Activated T-helper 17 cell treated with anti-CD3 and anti-CD28 coated beads, Interleukin-2, amount 50 U/mL, for 72 hours (primary cell): ENCODE data around the gene GLA. TPM values are rescaled to one million over a fixed set of nuclear protein-coding genes. Genes with fewer than 3 reads are reported as not detected.
A peak's percentile ranks its signal among the peaks of the same experiment; 100 is the strongest.

Source experiments
- ATAC-seq: fragments of 150-1000 bp; cut with Tn5 transposase; replicated peaks from 2 replicates; pipeline ENCODE4 v1.10.0; 2021; ENCODE audit warnings: mild to moderate bottlenecking, moderate library complexity
- H3K27ac Mint-ChIP-seq: one replicate; pipeline ENCODE4 v1.8.0; 2022; ENCODE audit warnings: mixed read lengths
- H3K27me3 Mint-ChIP-seq: one replicate; pipeline ENCODE4 v1.8.0; 2022; ENCODE audit warnings: mixed read lengths
- H3K36me3 Mint-ChIP-seq: one replicate; pipeline ENCODE4 v1.8.0; 2022; ENCODE audit warnings: low read depth, mild to moderate bottlenecking, mixed read lengths
- H3K4me1 Mint-ChIP-seq: one replicate; pipeline ENCODE4 v1.8.0; 2022; ENCODE audit warnings: mixed read lengths
- H3K4me3 Mint-ChIP-seq: one replicate; pipeline ENCODE4 v1.8.0; 2022; ENCODE audit warnings: mild to moderate bottlenecking, mixed read lengths
- H3K9me3 Mint-ChIP-seq: one replicate; pipeline ENCODE4 v1.8.0; 2022; ENCODE audit warnings: mixed read lengths
- total RNA-seq, 2 donors: library from RNA; stranded (reverse); gene quantifications; one replicate each; pipeline ENCODE4 v1.2.3, GENCODE V29; 2022

Gene GLA
- total RNA-seq, 2 donors from 2014 or later = 64.9 to 67.2 TPM

DNA sequence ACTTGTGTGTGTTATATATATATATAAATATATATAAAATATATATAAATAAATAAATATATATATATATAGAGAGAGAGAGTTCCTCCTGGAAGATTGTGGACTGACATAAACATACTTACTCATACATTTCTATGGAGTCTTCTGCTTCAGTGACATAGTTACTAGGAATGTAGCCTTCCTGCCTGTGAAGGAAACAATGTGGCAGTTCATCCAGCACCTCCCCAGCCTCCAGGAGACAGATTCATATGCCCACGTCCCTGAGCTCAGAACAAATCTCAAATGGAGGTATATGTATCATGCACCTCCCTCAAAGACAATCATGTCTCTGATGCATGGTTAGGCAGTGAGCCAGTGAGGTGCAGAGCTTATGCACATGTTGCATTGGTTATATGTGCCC lies 47.8 kb downstream of the GLA start:
- H3K27ac Mint-ChIP-seq = no peak overlapping the region
- no peak for ATAC-seq
- no peak overlapping the region for H3K4me3 Mint-ChIP-seq
- no peaks in the 10 kb centered on the region for H3K4me1 Mint-ChIP-seq
- no peaks in the 10 kb centered on the region for H3K9me3 Mint-ChIP-seq
- H3K27me3 Mint-ChIP-seq = no peaks in the 10 kb centered on the region
- no peaks in the 10 kb centered on the region for H3K36me3 Mint-ChIP-seq

DNA sequence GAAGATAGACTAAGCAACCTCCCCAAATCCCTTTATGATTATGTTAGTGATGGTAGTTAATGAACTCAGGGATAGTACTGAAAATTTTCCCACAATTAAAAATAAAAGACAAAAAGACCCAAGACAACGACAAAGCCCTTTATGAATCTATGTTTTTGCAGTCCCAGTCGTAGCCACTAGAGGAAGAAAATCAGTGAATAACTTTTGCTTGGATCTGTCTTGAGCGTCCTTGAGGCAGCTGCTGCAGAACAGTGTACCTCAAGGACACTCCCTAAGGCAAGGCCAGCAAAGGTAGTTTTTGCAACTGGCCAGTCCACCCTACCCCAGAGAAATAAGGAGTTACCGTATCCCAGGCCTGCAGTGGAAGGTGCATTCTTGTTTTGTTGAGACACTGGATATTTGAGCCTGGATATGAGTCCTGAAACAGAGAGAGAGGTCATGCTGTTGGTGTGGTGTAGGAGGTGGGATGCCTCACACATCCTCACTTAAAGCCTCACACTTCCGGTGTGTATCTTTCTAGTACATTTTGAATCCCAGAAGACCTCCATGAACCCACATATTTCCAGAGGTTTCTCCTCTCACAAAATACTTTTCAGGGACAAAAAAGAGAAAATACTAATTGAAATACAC lies 50.4 kb downstream of the GLA start:
- Mint-ChIP-seq H3K36me3 (no peaks in the 10 kb centered on the region), H3K4me1 (no peaks in the 10 kb centered on the region), H3K4me3 (no peak overlapping the region), H3K27ac (no peak overlapping the region), H3K27me3 (no peaks in the 10 kb centered on the region), H3K9me3 (no peaks in the 10 kb centered on the region)
- ATAC-seq = no peak

DNA sequence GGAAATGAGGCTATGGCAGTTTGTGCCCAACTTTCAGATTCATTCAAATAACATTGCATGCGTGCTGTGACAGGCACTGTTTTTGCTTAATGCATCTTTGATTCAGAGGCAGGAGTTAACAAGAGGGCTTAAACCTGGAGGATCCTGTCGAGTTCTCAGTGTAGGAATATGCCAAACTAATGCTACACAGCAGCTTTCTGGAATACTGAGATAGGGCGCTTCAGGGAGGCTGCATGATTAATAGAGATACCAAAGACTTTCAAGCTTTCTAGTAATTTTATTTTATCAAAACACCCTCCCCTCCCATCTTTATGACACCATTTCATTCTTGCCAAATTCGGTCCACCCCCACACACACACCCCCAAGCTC lies 58.5 kb downstream of the GLA start:
- no peak for ATAC-seq
- Mint-ChIP-seq H3K36me3 (peaks cover 32% of the 10 kb centered on the region), H3K27me3 (no peaks in the 10 kb centered on the region), H3K27ac (peak overlapping the region; percentile 87), H3K4me1 (no peaks in the 10 kb centered on the region), H3K4me3 (peak overlapping the region; percentile 87), H3K9me3 (no peaks in the 10 kb centered on the region)

DNA sequence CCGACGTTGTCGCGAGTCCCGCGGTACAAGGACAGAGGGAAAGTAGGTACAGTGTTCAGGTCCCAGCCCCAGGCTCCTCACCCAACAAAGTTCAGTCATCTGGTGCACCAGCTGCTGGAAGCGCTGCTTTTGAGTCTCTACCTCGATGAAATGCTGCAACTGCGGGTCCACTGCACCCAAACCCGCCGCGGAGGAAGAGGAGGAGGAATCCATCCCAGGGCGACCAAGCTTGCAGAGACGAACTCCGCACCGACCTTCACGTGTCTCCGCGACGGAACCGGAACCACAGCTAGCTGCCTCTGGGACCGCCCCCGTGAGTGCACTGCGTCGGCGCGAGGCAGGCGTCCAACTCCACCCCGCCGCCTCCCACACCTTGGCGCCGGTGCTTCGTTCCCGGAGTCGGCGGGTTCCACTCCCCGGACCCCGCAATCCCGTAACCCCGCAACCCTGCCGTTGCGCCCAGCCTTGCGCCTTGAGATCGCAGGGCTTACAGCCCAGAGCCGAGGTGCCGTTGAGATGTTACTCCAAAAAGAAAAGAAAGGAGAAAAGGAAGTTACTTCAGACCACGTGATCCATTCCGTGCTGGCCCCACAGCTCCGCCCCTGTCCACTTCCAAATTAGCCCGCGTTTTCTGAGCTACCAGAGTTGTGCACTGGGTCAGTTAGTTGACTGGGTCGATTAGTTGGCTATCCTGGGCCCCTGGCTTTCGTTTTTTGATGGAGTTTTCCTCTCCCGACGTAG lies 59.1 kb downstream of the GLA start, which contains the start of gene TIMM8A:
TSS of gene TIMM8A (minus strand) at position 291 of the 741 bp plus-strand sequence. CDS start at position 213, 78 bp downstream.
- Mint-ChIP-seq H3K4me3 (peak within 1 kb of the TSS; percentile 87), H3K27ac (peak within 1 kb of the TSS; percentile 87), H3K9me3 (no peaks in the 10 kb centered on the region), H3K4me1 (no peaks in the 10 kb centered on the region), H3K36me3 (peaks cover 38% of the 10 kb centered on the region), H3K27me3 (no peaks in the 10 kb centered on the region)
- ATAC-seq = peak; percentile 99

DNA sequence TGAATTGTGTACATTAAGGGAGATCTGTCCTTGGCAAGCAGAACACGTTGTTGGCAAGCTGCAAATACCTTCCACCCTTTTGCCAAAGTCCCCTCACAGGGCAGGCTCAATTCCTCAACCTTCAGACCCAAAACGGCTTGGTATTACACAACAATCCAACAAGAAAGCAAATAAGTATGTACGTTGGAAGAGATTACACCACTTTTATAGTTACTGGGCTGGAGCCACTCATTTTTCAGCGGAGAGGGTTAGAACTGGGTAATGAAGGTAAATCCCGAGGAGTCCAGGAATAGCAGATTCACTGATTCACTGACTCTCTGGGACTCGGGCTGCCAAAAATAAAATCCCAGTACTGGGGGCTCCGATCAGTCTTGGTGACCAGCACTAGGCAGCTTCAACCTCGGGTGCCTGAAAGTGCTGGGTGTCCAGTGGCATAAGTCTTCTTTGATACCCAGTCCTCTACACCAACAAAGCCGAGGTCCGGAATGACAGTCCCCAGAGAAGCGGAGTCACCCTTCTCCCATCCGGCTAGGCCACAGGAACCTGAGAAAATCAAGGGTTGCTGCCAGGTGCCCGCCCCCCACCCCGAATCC lies 59.8 kb downstream of the GLA start:
- Mint-ChIP-seq H3K4me1 (no peaks in the 10 kb centered on the region), H3K36me3 (peaks cover 41% of the 10 kb centered on the region), H3K27me3 (no peaks in the 10 kb centered on the region), H3K27ac (peak overlapping the region; percentile 87), H3K4me3 (peak overlapping the region; percentile 87), H3K9me3 (no peaks in the 10 kb centered on the region)
- ATAC-seq = no peak

Other genes with a start within 250 kb of the GLA start
- gene DRP2, start 188.1 kb downstream of the GLA start, total RNA-seq = 1 to 10 TPM in 1 of 2 donors, under 1 TPM in 1; 0.90 to 1.6 TPM
- gene TAF7L, start 116.6 kb downstream of the GLA start, total RNA-seq = under 1 TPM in 1 of 2 donors, not detected in 1; 0.11 TPM
- 10 to 100 TPM; 15.4 to 27.8 TPM for gene TIMM8A, start 59.2 kb downstream of the GLA start, total RNA-seq
- gene BTK, start 21.7 kb downstream of the GLA start, total RNA-seq = 1 to 10 TPM in 1 of 2 donors, under 1 TPM in 1; 0.48 to 1.7 TPM
- 100 to 1,000 TPM; 197 to 307 TPM for gene RPL36A, start 16.9 kb downstream of the GLA start, total RNA-seq
- gene HNRNPH2, start 297 bp upstream of the GLA start, total RNA-seq = 10 to 100 TPM; 25.1 to 39.1 TPM
- 10 to 100 TPM in 1 of 2 donors, 1 to 10 TPM in 1; 4.9 to 11.3 TPM for gene ARMCX4, start 77.5 kb upstream of the GLA start, total RNA-seq
- under 1 TPM; 0.64 to 0.95 TPM for gene ARMCX1, start 142.6 kb upstream of the GLA start, total RNA-seq
- 10 to 100 TPM; 38.4 to 40.5 TPM for gene ARMCX6, start 210.1 kb upstream of the GLA start, total RNA-seq
- 10 to 100 TPM; 25.7 to 51.5 TPM for gene ARMCX3, start 215.2 kb upstream of the GLA start, total RNA-seq